ENCODE measurements around the gene CDC42EP5.

GRCh38 chr19:54453921-54454780, 18.9 kb downstream of the CDC42EP5 start:
- TF ChIP-seq SUZ12 (IDR thresholded peaks at IDR 0.05; ENCODE audit: unreplicated experiment) (no peak), CBFB (IDR thresholded peaks at IDR 0.05; ENCODE audit: low read depth) (no peak), ZNF217 (IDR thresholded peaks at IDR 0.05) (no peak), CTCF (IDR thresholded peaks at IDR 0.05 in 2 of 3, conservative IDR thresholded peaks at IDR 0.05 in 1 of 3; ENCODE audit: control insufficient read depth in 2 of 3, extremely low read depth in 1 of 3, insufficient read depth in 1 of 3, low read depth in 3 of 3, low read length in 3 of 3) (no peak), POLR2AphosphoS5 (IDR thresholded peaks at IDR 0.05; ENCODE audit: low read length) (no peak; the same call in 1 of the 2 replicates), POLR2AphosphoS2 (IDR thresholded peaks at IDR 0.05; ENCODE audit: low read depth, low read length) (no peak), POLR2A (IDR thresholded peaks at IDR 0.05; ENCODE audit: low read depth, low read length) (no peak; the same call in 1 of the 2 replicates)
- TF ChIP-seq, protein P1, sequence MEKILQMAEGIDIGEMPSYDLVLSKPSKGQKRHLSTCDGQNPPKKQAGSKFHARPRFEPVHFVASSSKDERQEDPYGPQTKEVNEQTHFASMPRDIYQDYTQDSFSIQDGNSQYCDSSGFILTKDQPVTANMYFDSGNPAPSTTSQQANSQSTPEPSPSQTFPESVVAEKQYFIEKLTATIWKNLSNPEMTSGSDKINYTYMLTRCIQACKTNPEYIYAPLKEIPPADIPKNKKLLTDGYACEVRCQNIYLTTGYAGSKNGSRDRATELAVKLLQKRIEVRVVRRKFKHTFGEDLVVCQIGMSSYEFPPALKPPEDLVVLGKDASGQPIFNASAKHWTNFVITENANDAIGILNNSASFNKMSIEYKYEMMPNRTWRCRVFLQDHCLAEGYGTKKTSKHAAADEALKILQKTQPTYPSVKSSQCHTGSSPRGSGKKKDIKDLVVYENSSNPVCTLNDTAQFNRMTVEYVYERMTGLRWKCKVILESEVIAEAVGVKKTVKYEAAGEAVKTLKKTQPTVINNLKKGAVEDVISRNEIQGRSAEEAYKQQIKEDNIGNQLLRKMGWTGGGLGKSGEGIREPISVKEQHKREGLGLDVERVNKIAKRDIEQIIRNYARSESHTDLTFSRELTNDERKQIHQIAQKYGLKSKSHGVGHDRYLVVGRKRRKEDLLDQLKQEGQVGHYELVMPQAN (conservative IDR thresholded peaks at IDR 0.05), result no peak
- TF ChIP-seq, protein P2, sequence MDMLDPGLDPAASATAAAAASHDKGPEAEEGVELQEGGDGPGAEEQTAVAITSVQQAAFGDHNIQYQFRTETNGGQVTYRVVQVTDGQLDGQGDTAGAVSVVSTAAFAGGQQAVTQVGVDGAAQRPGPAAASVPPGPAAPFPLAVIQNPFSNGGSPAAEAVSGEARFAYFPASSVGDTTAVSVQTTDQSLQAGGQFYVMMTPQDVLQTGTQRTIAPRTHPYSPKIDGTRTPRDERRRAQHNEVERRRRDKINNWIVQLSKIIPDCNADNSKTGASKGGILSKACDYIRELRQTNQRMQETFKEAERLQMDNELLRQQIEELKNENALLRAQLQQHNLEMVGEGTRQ (IDR thresholded peaks at IDR 0.05; ENCODE audit: borderline replicate concordance, low read depth, low read length), result no peak

Measured in GM12878 (cell line).